Neutrophil (primary cell): ENCODE data around the gene SULT1A4.
"Not testable (repeated sequence)": the region's sequence is repeated elsewhere in the genome, so short reads cannot be mapped to it uniquely, and the experiment has no call there.

Source experiments
- H3K27ac ChIP-seq: fragments of 200-600 bp; sonication (generic); 2 replicates; pipeline ENCODE4 v1.5.1; 2016; ENCODE audit warnings: mild to moderate bottlenecking, moderate library complexity
- H3K27me3 ChIP-seq: fragments of 200-600 bp; sonication (generic); 2 replicates; pipeline ENCODE4 v1.6.0; 2016; ENCODE audit warnings: mild to moderate bottlenecking
- H3K36me3 ChIP-seq: fragments of 200-600 bp; sonication (generic); 2 replicates; pipeline ENCODE4 v1.5.1; 2017
- H3K4me1 ChIP-seq, 2 experiments: fragments of 200-600 bp in 1 of 2; sonication (generic) in 1 of 2; 1 replicate in 1 of 2; 2 replicates in 1 of 2; pipeline versions ENCODE4 v1.5.1 to v1.6.1; 2013 to 2016; ENCODE audit warnings: low read depth in 1 of 2, low read length in 1 of 2, mild to moderate bottlenecking in 1 of 2, moderate library complexity in 1 of 2; ENCODE audit not compliant: control insufficient read depth in 1 of 2, insufficient read depth in 1 of 2
- H3K4me3 ChIP-seq, 2 experiments: fragments of 200-600 bp in 1 of 2; sonication (generic) in 1 of 2; 1 replicate in 1 of 2; 2 replicates in 1 of 2; pipeline ENCODE4 v1.5.1; 2013 to 2016; ENCODE audit warnings: low read depth in 1 of 2, low read length in 1 of 2, mild to moderate bottlenecking in 1 of 2, moderate library complexity in 1 of 2
- H3K9me3 ChIP-seq: fragments of 200-600 bp; sonication (generic); 2 replicates; pipeline ENCODE4 v1.5.1; 2016

SULT1A4 gene

DNA sequence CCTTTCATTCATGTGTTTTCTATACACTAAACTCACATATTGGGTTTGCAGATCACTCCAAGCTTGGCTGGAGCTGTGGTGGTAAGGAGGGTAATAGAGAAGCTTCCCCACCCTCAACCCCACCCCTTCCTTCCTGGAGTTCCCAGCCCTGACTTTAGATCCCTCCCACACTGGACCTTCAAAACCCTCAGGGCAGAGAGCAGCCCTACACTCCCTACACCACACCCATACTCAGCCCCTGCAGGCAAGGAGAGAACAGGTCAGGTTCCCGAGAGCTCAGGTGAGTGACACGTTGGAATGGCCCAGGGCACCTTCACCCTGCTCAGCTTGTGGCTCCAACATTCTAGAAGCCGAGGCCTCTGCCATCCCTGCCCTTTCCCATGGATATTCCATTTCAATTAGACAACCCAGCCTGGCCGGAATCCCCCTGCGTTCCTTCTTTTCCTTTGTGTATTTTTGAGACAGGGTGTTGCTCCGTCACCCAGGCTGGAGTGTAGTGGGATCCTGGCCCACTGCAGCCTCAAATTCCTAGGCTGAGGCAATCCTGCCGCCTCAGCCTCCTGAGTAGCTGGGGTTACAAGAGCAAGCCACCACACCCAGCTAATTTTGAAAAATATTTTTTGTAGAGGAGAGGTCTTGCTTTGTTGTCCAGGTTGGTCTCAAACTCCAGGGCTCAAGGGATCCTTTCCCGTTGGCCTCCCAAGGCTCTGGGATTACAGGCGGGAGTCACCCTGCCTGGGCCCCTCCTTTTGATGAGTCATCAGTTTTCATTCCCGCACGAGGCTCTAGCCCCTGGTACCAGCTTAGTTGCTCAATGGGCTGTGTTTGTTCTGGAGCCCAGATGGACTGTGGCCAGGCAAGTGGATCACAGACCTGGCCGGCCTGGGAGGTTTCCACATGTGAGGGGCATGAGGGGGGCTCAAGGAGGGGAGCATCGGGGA, at the start of gene SULT1A4:
TSS of gene SULT1A4 (plus strand) at position 208 of the 941 bp plus-strand sequence. CDS start 1,473 bp downstream, outside the sequence.
- H3K9me3 ChIP-seq, H3K4me3 ChIP-seq, H3K27ac ChIP-seq, H3K36me3 ChIP-seq, H3K27me3 ChIP-seq, H3K4me1 ChIP-seq: not testable (repeated sequence)

- H3K27me3 ChIP-seq, H3K4me3 ChIP-seq, H3K27ac ChIP-seq, H3K36me3 ChIP-seq, H3K9me3 ChIP-seq, H3K4me1 ChIP-seq: not testable (repeated sequence)
Observed at GRCh38 chr16:29423587-29423986, 36.1 kb upstream of the SULT1A4 start.

DNA sequence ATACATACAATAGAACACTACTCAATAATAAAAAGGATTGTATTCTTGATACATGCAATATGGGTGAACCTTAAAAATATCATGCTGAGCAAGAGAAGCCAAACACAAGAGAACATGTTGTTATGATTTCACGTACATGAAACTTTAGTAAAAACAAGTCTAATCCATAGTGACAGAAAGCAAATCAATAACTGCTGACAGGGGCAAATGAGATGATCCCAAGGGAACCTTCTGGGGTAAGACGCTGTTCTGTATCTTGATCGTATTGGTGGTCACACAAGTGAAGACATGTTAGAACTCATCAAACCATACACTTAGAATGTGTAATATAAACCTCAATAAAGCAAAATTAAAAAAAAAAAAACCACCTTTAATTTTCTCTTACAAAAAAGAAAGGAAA, 34.3 kb upstream of the SULT1A4 start:
- not testable (repeated sequence) for H3K27ac ChIP-seq, H3K27me3 ChIP-seq, H3K9me3 ChIP-seq, H3K4me3 ChIP-seq, H3K36me3 ChIP-seq, H3K4me1 ChIP-seq

- not testable (repeated sequence) for H3K27me3 ChIP-seq, H3K36me3 ChIP-seq, H3K27ac ChIP-seq, H3K9me3 ChIP-seq, H3K4me1 ChIP-seq, H3K4me3 ChIP-seq
Observed at GRCh38 chr16:29453754-29454153, 6.0 kb upstream of the SULT1A4 start.

- H3K4me1 ChIP-seq, H3K27me3 ChIP-seq, H3K36me3 ChIP-seq, H3K9me3 ChIP-seq, H3K27ac ChIP-seq, H3K4me3 ChIP-seq: not testable (repeated sequence)
Observed at GRCh38 chr16:29454269-29454668, 5.4 kb upstream of the SULT1A4 start, which contains the start of the genes BOLA2 and SLX1B. BOLA2 (minus strand) TSS chr16:29454351; CDS start chr16:29454253, 98 bp downstream. SLX1B (plus strand) TSS chr16:29454533.

- not testable (repeated sequence) for H3K9me3 ChIP-seq, H3K4me1 ChIP-seq, H3K27me3 ChIP-seq, H3K27ac ChIP-seq, H3K36me3 ChIP-seq, H3K4me3 ChIP-seq
Observed at GRCh38 chr16:29454828-29455227, 4.9 kb upstream of the SULT1A4 start.

GRCh38 chr16:29457660-29458059, 2.1 kb upstream of the SULT1A4 start:
- not testable (repeated sequence) for H3K4me3 ChIP-seq, H3K27ac ChIP-seq, H3K27me3 ChIP-seq, H3K9me3 ChIP-seq, H3K36me3 ChIP-seq, H3K4me1 ChIP-seq

GRCh38 chr16:29460647-29461030, 926 bp downstream of the SULT1A4 start:
- not testable (repeated sequence) for H3K4me1 ChIP-seq, H3K9me3 ChIP-seq, H3K27ac ChIP-seq, H3K4me3 ChIP-seq, H3K27me3 ChIP-seq, H3K36me3 ChIP-seq

GRCh38 chr16:29465985-29466824, 6.5 kb downstream of the SULT1A4 start:
- not testable (repeated sequence) for H3K9me3 ChIP-seq, H3K36me3 ChIP-seq, H3K4me1 ChIP-seq, H3K4me3 ChIP-seq, H3K27ac ChIP-seq, H3K27me3 ChIP-seq

DNA sequence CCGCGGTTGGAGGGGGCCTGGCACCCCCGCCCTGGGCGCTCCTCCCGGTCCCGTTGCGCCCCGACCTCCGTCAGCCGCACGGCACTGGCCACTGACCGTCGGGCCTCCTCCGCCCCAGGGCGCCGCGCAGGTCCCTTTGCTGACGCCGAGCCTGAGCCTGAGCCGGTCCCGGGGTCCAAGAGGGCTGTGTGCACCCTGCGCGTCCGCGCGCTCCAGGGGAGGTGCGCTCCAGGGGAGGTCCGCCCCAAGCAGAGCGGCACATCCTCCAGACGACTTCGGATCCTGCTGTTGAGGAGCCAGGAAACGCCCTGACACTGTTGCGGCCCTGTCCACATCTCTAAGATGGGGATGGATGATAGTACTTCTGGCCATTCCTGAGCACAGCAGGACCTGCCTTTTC, 7.2 kb downstream of the SULT1A4 start:
- H3K27ac ChIP-seq, H3K4me3 ChIP-seq, H3K36me3 ChIP-seq, H3K4me1 ChIP-seq, H3K9me3 ChIP-seq, H3K27me3 ChIP-seq: not testable (repeated sequence)

- not testable (repeated sequence) for H3K36me3 ChIP-seq, H3K27me3 ChIP-seq, H3K4me1 ChIP-seq, H3K27ac ChIP-seq, H3K9me3 ChIP-seq, H3K4me3 ChIP-seq
Observed at GRCh38 chr16:29467654-29468366, 8.1 kb downstream of the SULT1A4 start.

DNA sequence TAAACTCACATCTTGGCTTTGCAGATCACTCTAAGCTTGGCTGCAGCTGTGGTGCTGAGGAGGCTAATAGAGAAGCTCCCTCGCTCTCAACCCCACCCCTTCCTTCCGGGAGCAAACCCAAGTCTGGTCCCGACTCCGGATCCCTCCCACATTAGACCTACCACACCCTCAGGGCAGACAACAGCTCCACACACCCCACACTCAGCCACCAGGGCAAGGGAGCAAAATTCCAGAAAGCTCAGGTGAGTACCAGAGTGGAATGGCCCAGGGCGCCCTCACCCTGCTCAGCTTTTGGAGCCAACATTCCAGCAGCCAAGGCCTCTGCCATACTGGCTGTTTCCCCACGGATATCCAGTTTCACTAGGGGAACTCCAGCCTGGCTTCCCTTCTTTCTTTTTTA, 9.9 kb downstream of the SULT1A4 start:
- not testable (repeated sequence) for H3K36me3 ChIP-seq, H3K4me1 ChIP-seq, H3K27me3 ChIP-seq, H3K9me3 ChIP-seq
- peak overlapping the region; percentile 58 for H3K27ac ChIP-seq
- H3K4me3 ChIP-seq, result peak overlapping the region; percentile 8 to 49

GRCh38 chr16:29472065-29472464, 12.4 kb downstream of the SULT1A4 start:
- H3K36me3 ChIP-seq, H3K4me3 ChIP-seq, H3K9me3 ChIP-seq, H3K27ac ChIP-seq, H3K4me1 ChIP-seq, H3K27me3 ChIP-seq: not testable (repeated sequence)
